HEK293 (cell line): ENCODE data around the gene NLGN1.

Experiments used
- CTCF ChIP-seq: fragments of 450-650 bp; formaldehyde crosslinking; IDR thresholded peaks from 2 replicates; pipeline ENCODE4 v1.5.1; 2016; ENCODE audit warnings: missing biosample characterization, missing genetic modification characterization
- ZNF10 ChIP-seq: fragments of 450-650 bp; formaldehyde crosslinking; IDR thresholded peaks from 2 replicates; pipeline ENCODE4 v1.5.1; 2017; ENCODE audit warnings: missing biosample characterization, missing genetic modification characterization

GRCh38 chr3:173708191-173708590 is 310.6 kb downstream of the NLGN1 start:
- no peak for TF ChIP-seq ZNF10 (tag by site-specific recombination)
- TF ChIP-seq CTCF, result no peak
